SK-N-SH (cell line): ENCODE results near the gene SHF. TPM values are rescaled to one million over a fixed set of nuclear protein-coding genes. Genes with fewer than 3 reads are reported as not detected.
A peak's percentile ranks its signal among the peaks of the same experiment; 100 is the strongest.

Experiments used
- CHD2 ChIP-seq: fragments of 150-350 bp; IDR thresholded peaks from 2 replicates; pipeline ENCODE4 v1.6.1; 2018; ENCODE audit warnings: low read length; ENCODE audit not compliant: partially characterized antibody
- FOSL2 ChIP-seq: IDR thresholded peaks from 2 replicates; pipeline ENCODE4 v1.4.0; 2012; ENCODE audit warnings: low read depth, mild to moderate bottlenecking, moderate library complexity, borderline replicate concordance
- FOXJ3 ChIP-seq: sonication (generic); formaldehyde crosslinking; IDR thresholded peaks from 2 replicates; pipeline ENCODE4 v1.5.1; 2020; ENCODE audit warnings: mild to moderate bottlenecking, missing genetic modification reagents
- GABPA ChIP-seq: IDR thresholded peaks from 2 replicates; pipeline ENCODE4 v1.4.0; 2012; ENCODE audit warnings: low read depth, mild to moderate bottlenecking
- GATA2 ChIP-seq: sonication (generic); formaldehyde crosslinking; IDR thresholded peaks from 2 replicates; pipeline ENCODE4 v1.5.0; 2020; ENCODE audit warnings: mild to moderate bottlenecking, missing genetic modification reagents
- MEF2A ChIP-seq: IDR thresholded peaks from 2 replicates; pipeline ENCODE4 v1.4.0; 2012; ENCODE audit warnings: low read depth, borderline replicate concordance
- NRF1 ChIP-seq: IDR thresholded peaks from 2 replicates; pipeline ENCODE4 v1.6.1; 2012; ENCODE audit warnings: low read depth, mild to moderate bottlenecking, low read length
- POLR2AphosphoS5 ChIP-seq: IDR thresholded peaks from 2 replicates; pipeline ENCODE4 v1.6.1; 2012; ENCODE audit warnings: low read depth, low read length
- RCOR1 ChIP-seq: fragments of 150-350 bp; IDR thresholded peaks from 2 replicates; pipeline ENCODE4 v1.6.1; 2017; ENCODE audit warnings: antibody characterized with exemption, low read length
- SIN3A ChIP-seq: IDR thresholded peaks from 2 replicates; pipeline ENCODE4 v1.6.1; 2012; ENCODE audit warnings: low read depth, mild to moderate bottlenecking, low read length, moderate library complexity, borderline replicate concordance
- YY1 ChIP-seq: IDR thresholded peaks from 2 replicates; pipeline ENCODE4 v1.4.0; 2012; ENCODE audit warnings: low read depth, mild to moderate bottlenecking
- polyA plus RNA-seq, 3 experiments: library from polyadenylated mRNA; depleted of rRNA; stranded (reverse); fragments of >200 nt; gene quantifications; 2 replicates each; pipeline ENCODE4 v1.2.3, GENCODE V29; 2012
- TF ChIP-seq, protein P1 (sequence below): fragments of 200-600 bp; sonication (generic); IDR thresholded peaks from 2 replicates; pipeline ENCODE4 v1.6.1; 2017; ENCODE audit warnings: antibody characterized with exemption, mild to moderate bottlenecking, moderate library complexity
- TF ChIP-seq, protein P2 (sequence below): IDR thresholded peaks from 2 replicates; pipeline ENCODE4 v1.4.0; 2012; ENCODE audit warnings: low read depth
- TF ChIP-seq, protein P3 (sequence below): IDR thresholded peaks from 2 replicates; pipeline ENCODE4 v1.4.0; 2012; ENCODE audit warnings: low read depth, borderline replicate concordance
- TF ChIP-seq, protein P4 (sequence below): fragments of 150-350 bp; IDR thresholded peaks from 2 replicates; pipeline ENCODE4 v1.6.1; 2016; ENCODE audit warnings: mild to moderate bottlenecking, low read depth, low read length
- TF ChIP-seq, protein P5 (sequence below): IDR thresholded peaks from 2 replicates; pipeline ENCODE4; 2012

The SHF gene
- polyA plus RNA-seq, 1 of the 3 experiments (the other 2 are of a cell fraction): 5.5 TPM

DNA sequence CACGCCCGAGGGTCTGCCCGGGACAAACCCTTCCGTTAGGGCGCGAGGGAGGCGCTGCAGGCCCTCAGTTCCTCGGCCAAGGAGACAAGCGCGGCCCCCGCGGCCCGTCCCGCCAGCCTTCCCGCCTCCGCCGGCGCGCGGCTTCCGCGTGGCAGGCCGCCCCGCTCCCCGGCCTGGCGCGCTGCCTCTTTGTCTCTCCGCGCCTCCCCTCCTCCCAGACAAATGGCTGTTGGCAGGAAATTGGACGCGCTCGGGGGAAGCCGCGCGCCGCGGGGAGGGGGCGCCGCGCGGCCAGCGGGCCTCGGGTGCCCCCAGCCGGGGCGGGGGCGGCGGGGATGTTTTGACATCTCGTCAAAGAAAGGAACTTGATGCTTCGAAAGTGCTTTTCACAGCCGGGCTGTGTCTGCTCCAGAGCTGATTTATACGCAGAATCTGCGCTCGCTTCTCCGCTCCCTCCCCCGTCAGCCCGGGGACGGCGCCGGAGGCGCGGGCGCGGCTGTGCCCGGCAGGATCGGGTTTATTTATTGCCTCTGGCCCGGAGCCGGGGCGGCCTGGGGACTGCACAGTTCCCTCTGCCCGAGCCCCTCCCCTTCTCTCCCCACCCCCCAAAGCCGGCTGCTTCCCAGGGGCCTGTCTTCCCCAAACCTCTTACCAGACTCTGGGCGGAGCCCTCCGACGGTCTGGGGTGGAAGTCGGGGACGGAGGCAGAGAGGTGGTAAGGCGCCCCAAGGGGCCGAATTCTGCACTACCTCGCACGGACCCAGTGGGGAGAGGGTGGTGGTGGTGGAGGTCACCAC is 20.7 kb downstream of the SHF start (continued):
- TF ChIP-seq CHD2 (no peak), FOSL2 (no peak), FOXJ3 (CRISPR knock-in tag) (no peak), NRF1 (no peak), GATA2 (CRISPR knock-in tag) (no peak), POLR2AphosphoS5 (peak; percentile 27; the same call in 1 of the 2 replicates), RCOR1 (no peak), YY1 (no peak), SIN3A (no peak), GABPA (no peak), MEF2A (no peak)
- TF ChIP-seq, protein P1, sequence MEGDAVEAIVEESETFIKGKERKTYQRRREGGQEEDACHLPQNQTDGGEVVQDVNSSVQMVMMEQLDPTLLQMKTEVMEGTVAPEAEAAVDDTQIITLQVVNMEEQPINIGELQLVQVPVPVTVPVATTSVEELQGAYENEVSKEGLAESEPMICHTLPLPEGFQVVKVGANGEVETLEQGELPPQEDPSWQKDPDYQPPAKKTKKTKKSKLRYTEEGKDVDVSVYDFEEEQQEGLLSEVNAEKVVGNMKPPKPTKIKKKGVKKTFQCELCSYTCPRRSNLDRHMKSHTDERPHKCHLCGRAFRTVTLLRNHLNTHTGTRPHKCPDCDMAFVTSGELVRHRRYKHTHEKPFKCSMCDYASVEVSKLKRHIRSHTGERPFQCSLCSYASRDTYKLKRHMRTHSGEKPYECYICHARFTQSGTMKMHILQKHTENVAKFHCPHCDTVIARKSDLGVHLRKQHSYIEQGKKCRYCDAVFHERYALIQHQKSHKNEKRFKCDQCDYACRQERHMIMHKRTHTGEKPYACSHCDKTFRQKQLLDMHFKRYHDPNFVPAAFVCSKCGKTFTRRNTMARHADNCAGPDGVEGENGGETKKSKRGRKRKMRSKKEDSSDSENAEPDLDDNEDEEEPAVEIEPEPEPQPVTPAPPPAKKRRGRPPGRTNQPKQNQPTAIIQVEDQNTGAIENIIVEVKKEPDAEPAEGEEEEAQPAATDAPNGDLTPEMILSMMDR: peak; percentile 62
- TF ChIP-seq, protein P2, sequence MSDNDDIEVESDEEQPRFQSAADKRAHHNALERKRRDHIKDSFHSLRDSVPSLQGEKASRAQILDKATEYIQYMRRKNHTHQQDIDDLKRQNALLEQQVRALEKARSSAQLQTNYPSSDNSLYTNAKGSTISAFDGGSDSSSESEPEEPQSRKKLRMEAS: no peak
- TF ChIP-seq, protein P3, sequence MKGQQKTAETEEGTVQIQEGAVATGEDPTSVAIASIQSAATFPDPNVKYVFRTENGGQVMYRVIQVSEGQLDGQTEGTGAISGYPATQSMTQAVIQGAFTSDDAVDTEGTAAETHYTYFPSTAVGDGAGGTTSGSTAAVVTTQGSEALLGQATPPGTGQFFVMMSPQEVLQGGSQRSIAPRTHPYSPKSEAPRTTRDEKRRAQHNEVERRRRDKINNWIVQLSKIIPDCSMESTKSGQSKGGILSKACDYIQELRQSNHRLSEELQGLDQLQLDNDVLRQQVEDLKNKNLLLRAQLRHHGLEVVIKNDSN: no peak
- TF ChIP-seq, protein P4, sequence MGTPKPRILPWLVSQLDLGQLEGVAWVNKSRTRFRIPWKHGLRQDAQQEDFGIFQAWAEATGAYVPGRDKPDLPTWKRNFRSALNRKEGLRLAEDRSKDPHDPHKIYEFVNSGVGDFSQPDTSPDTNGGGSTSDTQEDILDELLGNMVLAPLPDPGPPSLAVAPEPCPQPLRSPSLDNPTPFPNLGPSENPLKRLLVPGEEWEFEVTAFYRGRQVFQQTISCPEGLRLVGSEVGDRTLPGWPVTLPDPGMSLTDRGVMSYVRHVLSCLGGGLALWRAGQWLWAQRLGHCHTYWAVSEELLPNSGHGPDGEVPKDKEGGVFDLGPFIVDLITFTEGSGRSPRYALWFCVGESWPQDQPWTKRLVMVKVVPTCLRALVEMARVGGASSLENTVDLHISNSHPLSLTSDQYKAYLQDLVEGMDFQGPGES: no peak
- TF ChIP-seq, protein P5, sequence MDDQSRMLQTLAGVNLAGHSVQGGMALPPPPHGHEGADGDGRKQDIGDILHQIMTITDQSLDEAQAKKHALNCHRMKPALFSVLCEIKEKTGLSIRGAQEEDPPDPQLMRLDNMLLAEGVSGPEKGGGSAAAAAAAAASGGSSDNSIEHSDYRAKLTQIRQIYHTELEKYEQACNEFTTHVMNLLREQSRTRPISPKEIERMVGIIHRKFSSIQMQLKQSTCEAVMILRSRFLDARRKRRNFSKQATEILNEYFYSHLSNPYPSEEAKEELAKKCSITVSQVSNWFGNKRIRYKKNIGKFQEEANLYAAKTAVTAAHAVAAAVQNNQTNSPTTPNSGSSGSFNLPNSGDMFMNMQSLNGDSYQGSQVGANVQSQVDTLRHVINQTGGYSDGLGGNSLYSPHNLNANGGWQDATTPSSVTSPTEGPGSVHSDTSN: 0 out of 2 replicates have a peak, but pooled peaks have one; percentile 22
